GM21423 (cell line): Measurements from ENCODE around the gene TCF7L2.

Experiments used
- ATAC-seq: cut with Tn5 transposase; IDR thresholded peaks from one replicate; pipeline ENCODE4 v1.9.1; 2021; ENCODE audit warnings: mild to moderate bottlenecking, moderate library complexity; ENCODE audit not compliant: unreplicated experiment

Gene TCF7L2

DNA sequence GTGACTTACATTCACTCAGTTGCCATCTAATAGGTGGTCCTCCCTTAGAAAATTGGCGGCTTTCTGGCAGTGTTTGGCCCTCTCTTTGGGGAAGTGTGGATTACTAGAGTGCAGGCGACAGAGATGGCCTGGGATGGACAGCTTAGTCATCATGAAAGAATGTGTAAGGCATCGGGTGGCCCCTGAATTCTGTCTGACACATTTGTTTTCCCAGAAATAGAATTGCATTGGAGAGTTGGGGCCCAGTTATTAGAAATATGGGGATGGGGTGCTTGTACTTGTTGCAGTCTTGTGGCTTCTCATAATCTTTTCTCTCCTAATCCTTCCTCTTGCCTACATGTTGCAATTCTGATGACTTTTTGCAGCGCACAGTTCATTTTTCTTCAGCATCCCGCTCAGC is 13.8 kb downstream of the TCF7L2 start:
- no peak for ATAC-seq

DNA sequence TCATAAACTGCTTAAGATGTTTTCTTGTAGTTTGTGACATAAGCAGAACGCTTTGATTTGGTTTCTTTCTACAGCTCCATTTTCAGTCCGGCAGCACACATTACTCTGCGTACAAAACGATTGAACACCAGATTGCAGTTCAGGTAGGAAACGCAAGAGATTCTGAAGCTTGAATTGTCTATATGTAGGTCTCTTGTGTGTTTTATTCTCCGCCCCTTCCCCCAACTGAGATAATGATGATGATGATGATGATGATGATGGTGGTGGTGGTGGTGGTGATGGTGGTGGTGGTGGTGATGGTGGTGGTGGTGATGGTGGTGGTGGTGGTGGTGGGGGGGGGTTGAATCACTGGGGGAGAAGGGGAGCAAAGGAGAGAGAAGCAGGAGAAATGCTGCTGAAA is 14.4 kb downstream of the TCF7L2 start:
- ATAC-seq, result no peak

DNA sequence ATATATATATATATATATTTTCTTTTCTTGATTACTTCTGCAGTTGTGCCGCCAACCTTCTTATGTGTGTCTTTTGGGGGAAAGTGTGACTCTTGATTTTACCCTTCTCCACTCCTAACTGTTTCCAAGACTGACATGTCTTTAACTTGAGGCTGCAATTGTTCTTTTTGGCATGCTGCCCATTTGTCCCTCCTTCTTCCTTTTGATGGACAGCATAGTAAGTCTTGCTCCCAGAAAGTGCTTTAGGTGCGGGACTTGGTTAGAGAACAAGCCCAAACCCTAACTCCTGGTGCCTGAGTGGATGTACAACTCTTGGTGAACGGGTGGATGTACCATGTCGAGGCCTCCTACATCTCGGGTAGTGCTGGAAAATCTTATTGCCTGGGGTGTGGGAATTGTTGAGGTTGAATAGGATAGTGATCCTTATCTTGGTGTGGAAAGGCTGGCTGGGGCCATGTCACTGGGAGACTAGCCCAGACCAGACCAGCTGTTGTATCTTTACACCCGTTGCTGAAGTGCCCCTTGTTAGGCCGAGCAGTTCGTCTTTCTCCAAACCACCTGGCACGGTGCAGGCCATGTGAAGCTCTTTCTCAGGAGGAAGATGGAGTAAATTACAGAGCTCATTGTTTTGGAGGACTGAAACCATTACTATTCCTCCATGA is 16.3 kb downstream of the TCF7L2 start:
- no peak for ATAC-seq

DNA sequence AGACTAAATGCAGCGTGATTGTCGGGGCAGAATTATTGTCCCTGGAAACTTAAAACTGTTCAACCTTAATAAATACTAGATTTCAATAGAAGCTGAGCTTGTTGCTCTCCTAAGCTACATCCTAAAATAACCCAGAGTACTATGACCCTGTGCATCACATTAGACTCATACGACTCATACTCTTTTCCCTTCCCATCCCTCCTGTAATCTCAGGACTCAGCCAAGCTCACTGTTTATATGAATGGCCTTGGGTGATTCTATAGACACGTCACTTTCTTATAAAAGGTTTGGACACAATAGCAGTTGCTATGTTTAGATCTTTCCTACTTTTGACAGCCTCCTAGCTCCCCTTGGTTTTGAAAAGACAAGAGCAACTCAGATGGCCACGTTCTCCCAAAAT is 17.2 kb downstream of the TCF7L2 start:
- no peak for ATAC-seq

DNA sequence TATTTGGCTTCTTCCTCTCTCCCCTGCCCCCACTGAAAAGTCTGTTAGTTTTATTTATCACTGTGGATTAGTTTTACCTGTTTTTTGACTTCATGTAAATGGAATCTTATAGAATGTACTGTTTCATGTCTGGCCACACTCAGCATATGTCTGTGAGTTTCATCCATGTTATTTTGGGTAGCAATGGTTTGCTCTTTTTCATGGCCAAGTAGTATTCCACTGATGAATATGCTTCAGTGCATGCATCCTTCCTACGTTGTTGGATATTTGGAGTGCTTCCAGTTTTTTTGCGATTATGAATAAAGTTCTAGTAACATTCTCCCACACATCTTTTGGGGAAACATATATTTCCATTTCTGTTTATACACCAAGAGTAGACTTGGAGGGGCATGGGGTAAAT is 19.1 kb downstream of the TCF7L2 start:
- no peak for ATAC-seq

DNA sequence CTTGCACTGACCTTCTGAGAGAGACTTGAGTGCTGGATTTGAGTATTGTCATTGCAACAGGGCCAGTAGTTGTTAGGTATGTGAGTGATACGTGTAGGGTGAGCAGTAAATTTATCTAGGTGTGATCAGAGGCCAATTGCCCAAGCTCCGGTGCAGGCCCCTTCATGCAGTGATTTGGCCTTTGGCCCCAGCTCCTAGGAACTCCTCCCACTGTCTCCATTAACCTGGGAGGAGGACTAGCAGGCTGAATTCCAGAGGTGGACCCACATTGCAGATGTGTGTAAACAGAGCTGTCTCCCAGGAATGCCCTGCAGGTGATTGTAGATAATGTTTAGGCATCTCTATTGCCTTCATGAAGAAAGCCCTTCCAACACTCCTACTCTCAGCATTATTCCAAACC is 19.5 kb downstream of the TCF7L2 start:
- no peak for ATAC-seq

DNA sequence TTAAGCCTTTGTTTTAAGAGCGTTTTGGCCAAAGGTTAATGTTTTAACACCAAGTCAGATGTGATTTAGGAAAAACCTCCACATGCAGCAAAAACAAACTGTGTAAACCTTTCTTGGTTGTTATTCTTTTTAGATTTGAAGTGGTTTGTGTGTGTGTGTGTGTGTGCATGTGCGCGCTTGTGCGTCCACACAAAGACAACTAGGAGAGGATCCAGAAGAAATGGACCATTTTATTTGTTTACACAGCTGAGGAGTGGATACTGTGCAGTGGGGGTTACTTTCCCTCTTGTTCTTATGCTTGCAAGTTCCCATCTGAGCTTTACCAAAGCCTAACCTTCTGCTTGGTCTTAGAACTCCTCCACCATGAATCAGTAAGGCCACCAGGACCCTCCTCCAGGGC is 20.0 kb downstream of the TCF7L2 start:
- ATAC-seq, result no peak

DNA sequence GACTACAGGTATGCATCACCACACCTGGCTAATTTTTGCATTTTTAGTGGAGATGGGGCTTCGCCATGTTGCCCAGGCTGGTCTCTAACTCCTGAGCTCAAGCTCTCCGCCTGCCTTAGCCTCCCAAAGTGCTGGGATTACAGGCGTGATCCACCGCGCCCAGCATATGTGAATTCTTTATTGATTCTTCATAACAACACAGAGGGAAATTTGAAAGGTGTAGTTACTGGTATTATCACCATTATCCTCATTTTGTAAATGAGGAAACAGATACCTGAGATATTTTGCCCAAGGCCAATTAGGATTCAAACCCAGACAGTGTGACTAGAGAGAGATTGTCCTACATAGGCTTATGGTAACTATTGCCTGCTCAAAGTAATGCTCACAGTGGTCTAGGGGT is 22.6 kb downstream of the TCF7L2 start:
- no peak for ATAC-seq

DNA sequence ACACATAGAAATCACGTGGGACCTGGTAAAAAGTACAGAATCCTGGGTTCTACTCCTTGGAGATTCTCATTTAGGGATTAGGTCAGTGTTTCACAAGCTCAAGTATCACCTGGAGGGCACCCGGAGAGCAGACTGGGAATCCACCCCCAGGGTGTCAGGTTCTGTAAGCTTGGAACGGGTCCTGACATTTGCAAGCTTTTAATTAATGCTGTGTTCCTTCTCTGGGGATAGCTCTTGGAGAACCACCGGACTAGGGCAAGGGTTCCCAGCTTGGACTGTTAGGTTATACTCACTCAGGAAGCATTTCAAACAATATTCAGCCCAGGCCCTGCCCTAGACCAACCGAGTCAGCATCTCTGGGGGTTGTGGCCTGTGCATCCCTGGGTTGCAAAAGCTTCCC is 23.0 kb downstream of the TCF7L2 start:
- ATAC-seq, result no peak

DNA sequence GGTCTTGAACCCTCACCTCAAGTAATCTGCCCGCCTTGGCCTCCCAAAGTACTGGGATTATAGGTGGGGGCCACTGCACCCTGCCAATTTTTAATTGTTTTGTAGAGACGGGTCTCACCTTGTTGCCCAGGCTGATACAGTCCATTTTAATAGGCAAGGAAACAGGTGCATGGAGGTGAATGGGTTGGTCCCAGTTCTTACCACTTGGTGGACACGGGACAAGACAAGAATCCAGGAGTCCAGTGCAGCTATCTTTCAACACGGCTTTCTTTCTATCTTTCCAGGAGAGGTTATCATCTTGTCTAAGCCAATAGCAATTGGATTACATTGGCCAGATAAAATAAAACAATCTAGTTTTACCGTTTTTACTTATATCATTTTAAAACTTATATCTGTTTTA is 23.8 kb downstream of the TCF7L2 start:
- ATAC-seq, result no peak

DNA sequence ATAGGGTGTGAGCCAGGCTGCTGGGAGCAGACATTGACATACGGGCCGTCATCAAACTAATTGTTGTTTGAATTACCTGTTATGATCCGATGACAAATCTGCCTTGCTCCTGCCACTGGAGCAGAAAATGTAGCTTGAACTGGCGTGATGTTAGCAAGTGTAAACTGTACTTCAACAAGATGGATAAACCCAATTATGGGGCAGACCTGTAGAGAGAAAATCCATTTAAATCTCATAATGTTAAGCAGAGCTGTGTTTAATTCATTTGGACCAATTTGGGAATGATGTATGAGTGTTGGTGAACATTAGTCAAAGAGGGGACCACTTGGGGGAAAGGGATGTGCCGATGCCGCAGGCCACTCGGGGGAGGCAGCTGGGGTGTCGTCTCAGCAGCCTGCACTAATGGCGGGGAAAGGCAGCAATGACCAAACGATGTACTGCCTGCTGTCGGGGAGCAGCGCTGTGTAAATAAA is 27.4 kb downstream of the TCF7L2 start:
- no peak for ATAC-seq

DNA sequence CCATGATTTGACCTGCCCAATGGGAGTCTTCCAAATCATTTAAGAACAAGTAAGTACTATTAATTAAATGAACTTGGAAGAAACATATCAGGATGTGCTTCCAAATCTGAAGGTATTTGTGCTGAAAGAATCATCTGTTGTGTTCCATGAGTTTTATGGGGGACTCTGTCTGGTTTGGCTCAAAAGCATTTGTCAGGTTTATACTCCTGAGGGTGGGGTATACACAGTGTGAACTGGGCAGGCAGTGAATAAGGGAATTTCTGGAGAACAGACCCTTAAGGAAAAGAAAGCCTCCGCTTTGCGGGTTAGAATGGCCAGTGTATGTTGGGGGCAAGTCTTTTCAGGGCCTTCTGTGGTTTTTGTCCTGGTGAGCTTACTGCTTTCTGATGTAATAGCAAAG is 29.9 kb downstream of the TCF7L2 start:
- no peak for ATAC-seq

DNA sequence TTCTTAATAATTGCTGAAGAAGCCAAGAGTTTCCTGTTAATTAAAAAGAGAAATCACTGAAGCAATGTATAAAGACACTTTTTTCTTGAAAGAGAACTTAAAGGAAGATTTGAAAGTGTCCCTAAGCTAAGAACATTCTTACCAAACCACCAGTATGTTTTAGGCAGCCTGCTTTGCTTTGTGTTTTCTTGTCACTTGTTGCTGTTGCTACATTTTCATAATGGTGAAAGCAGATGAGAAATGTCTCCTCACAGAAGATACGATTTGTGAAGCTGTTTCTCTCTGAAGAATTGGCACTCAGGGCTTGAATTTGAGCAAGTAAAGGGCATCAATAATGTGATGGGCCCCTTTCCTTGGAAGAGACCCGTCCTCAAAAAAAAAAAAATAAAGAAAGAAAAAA is 30.9 kb downstream of the TCF7L2 start:
- no peak for ATAC-seq

DNA sequence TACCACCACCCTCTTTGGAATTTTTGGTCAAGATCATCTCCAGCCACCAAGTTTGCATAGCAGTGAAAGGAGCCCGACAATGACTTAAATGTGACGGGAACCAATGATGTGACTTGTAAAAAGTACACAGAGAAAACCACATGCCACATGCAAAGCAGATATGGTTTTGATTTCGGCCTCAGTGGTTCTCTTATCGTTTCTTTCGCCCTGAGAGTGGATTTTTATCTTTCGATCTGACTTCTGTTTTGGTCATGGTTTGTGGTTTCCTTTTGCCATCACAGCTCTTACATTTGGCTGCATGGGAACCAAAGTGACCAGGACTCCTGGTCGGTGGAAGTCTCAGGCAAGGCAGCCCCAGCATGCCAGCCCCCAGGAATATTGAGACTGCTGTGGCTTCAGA is 31.5 kb downstream of the TCF7L2 start:
- ATAC-seq, result peak; percentile 98

DNA sequence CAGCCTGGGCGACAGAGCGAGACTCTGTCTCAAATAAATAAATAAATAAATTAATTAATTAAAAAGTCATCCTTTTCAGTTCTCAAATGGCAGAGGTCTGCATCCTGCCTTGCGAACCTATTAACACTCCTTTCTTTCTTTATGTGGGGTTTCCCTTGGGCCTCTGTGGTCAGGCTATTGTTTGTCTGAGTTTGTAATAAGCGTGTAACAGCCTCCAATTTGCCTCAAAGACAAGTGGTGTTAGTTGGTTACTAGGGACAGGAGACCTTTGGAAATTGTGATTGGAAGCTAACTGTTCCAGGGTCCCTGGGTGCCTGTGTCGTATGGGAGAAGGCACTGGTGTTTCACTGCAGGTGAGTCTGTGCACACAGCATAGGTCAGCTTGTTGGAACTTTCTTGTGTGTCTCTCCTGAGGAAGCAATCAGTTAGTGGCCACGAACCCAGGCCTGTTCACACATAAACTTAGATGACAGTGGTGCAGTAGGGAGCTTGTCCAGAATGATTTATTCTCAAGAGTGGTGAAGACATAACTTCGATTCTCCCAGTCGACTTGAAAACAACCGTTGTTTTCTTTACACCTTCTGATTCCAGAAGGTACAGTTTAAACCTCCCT is 33.5 kb downstream of the TCF7L2 start:
- ATAC-seq, result no peak

DNA sequence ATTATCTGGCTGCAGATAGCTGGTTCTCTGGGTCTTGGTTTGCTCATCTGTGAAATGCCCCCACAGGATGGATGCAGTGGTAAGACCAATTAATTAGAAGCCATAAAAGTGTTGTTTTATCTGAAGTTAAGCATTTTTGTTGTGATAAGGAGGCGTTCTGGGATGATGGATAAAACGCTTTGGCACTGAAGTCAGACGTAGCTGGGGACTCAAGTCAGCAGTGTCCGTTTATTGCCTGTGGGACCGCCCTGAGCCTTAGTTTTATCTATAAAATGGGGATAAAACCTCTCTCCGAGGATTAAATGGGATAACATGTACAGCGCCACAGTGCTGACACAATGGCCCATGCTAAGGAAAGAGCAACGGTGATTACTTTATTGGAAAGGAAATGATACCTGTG is 34.7 kb downstream of the TCF7L2 start:
- ATAC-seq, result no peak

DNA sequence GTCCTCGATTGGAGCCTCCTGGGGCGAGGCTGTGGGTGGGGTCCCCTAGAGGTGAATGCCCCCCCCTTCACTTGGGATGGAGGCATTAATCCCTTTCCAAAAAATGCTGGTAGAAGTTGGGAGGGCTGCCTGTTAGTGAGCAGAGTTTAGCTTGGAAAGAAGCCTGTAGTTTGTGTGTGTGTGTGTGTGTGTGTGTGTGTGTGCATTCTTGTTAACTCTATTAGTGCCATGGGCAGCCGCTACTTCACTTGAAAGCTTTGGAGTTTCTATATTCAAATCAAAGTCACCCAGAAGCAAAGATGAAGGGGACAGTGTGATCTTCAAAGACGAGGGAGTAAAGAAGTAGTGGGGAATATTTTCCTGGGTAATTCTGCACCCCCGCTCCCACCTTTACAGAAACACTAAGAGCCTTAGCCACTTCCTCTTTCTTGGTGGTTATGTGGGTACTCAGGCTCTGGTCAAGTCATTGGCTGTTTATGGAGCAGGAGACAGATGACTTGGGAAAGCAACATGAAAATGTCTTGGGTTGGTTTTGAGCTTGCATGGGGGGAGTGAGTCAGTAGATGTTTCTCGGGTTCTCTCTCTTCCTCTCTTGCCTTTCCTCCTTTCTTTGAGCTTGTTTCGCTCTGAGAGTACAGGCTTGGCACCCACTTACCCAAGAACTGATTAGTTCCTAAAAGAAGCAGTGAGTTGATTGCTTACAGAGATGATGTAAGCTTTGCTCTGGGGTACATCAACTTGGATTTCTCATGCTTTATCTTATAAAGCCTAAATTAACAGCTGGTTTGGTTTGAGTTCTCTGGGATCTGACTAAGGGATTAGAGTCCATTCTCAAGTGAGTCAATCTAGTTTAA is 35.9 kb downstream of the TCF7L2 start:
- ATAC-seq, result no peak

DNA sequence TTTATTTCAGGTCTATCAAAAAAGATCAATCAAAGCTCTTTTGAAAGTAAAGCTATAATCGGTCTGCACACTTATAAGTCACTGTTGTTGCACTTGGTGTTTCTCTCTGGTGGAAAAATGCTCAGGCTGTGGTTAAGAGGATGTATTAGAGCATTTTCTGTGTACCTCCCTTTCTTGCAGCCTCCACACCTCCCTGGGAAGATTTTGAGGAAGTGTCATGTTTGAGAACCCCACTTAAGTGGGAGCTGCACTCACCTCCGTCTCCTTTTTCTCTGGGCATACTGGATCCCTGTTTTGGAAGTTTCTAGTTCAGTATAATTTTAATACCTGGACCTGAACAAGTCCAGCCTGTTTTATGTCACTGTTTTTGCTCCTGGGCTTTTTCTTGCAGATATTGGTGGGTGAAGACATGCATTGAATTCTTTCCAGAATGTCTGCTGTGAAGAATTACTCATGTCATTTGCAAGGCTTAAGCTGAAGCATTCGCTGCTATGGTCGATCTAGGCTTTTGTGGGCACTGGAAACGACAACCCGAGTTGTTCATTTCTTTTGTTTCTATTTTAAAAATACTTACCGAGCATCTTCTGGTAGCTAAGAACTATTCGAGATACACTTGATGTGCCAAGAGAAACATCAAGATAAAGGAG is 36.6 kb downstream of the TCF7L2 start:
- no peak for ATAC-seq

DNA sequence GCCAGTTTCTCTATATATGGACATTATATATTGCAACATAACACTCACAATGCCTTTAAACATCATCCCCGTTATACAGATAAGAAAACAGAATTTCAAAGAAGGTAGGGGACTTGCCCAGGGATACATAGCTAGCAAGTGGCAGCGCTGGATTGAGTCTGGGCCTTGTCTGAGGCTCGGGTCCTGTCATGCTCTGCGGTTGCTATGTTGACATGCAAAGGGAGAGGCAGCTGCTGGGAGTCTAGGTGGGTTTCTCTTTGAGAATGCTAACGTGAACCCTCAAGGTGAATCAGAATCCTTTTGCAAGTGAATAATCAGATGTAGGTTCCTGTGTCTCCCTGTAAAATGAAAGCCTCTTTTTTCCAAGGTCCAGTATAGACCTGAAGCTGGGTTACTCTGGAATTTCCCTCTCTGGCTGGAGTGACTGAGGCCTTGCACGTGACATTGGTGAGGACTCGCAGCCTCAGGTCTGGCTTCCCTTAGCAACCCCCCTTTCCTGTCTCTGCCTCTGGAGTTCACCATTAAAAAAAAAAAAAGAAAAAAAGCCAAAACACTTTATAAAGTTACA is 38.9 kb downstream of the TCF7L2 start:
- no peak for ATAC-seq

DNA sequence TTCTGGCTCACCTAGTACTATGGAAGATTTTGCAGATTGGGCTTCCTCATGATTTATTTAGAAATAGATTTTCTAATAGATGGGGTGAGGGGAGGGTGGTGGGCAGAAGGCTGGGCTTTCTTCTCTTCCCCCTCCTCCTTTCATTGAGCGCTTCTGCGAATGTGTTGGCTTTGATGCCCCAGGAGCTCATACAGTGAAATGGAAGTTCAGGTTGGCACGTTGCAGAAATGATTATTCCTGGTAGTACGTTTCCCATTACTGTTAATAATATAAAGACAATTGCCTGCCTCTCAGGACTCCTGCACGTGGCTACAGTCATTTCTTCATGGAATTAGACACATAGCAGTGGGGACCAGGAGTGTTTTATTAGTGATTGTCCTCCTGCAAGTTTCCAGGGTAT is 39.8 kb downstream of the TCF7L2 start:
- ATAC-seq, result no peak

DNA sequence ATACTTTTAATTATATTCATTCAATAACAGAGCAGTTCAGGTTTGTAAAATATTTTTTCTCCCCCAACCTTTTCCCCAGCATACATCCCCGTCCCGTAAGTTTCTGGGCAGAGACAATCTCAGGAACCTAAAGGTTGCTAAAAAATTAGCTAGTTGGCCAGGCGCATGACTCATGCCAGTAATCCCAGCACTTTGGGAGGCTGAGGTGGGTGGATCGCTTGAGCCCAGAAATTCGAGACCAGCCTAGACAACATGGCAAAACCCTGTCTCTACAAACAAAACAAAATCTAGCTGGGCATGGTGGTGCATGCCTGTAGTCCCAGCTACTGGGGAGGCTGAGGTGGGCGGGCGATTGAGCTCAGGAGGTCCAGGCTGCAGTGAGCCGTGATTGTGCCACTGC is 40.2 kb downstream of the TCF7L2 start:
- ATAC-seq, result no peak
